OCI-LY7 (cell line): Measurements from ENCODE around the gene ZNF281. TPM values are rescaled to one million over a fixed set of nuclear protein-coding genes. Genes with fewer than 3 reads are reported as not detected.

ENCODE experiments used
- BruUV-seq: library from RNA; stranded (reverse); fragments of 400-500 nt; replicated peaks from 2 replicates; lab custom pipeline; 2021; lab: Mats Ljungman, UMichigan
- CTCF ChIA-PET: fragments of 300-600 bp; sonication (Branson Sonifier 250); formaldehyde crosslinking; loops from one replicate; lab custom pipeline; 2022; ENCODE audit warnings: antibody characterized with exemption; ENCODE audit not compliant: unreplicated experiment; lab: Charles Lee
- POLR2A ChIA-PET: fragments of 300-600 bp; sonication (Branson Sonifier 250); formaldehyde crosslinking; loops from one replicate; lab custom pipeline; 2022; ENCODE audit warnings: antibody characterized with exemption; lab: Charles Lee
- DNase-seq: peaks from one replicate; pipeline ENCODE4 v3.0.0-alpha.2; 2015; ENCODE audit warnings: low spot score
- H2AFZ ChIP-seq: fragments of 200-600 bp; sonication (generic), shearing (Covaris generic); 2 replicates; pipeline ENCODE4 v1.6.1; 2014; ENCODE audit warnings: mild to moderate bottlenecking, antibody characterized with exemption, low read length, moderate library complexity
- H3K27ac ChIP-seq: fragments of 200-600 bp; sonication (generic); 2 replicates; pipeline ENCODE4 v1.5.1; 2014; ENCODE audit warnings: mixed run types, low read depth, mild to moderate bottlenecking, moderate library complexity, low read length, inconsistent platforms; ENCODE audit not compliant: poor library complexity, severe bottlenecking
- H3K36me3 ChIP-seq: fragments of 200-600 bp; sonication (generic); 2 replicates; pipeline ENCODE4 v1.6.1; 2014; ENCODE audit warnings: mild to moderate bottlenecking, antibody characterized with exemption, low read length, moderate library complexity, mixed read lengths; ENCODE audit not compliant: insufficient read depth
- H3K4me1 ChIP-seq: fragments of 200-600 bp; sonication (generic); 2 replicates; pipeline ENCODE4 v1.5.1; 2014; ENCODE audit warnings: mild to moderate bottlenecking, low read length; ENCODE audit not compliant: insufficient read depth, poor library complexity, severe bottlenecking
- H3K4me2 ChIP-seq: fragments of 200-600 bp; sonication (generic); 2 replicates; pipeline ENCODE4 v1.6.1; 2014; ENCODE audit warnings: mild to moderate bottlenecking, low read length
- H3K4me3 ChIP-seq: fragments of 200-600 bp; sonication (generic); 2 replicates; pipeline ENCODE4 v1.5.1; 2014; ENCODE audit warnings: mild to moderate bottlenecking, low read depth, low read length; ENCODE audit not compliant: poor library complexity, severe bottlenecking
- H3K79me2 ChIP-seq: fragments of 200-600 bp; sonication (generic); 2 replicates; pipeline ENCODE4 v1.6.1; 2016; ENCODE audit warnings: low read depth, mild to moderate bottlenecking, low read length, moderate library complexity, mixed read lengths; ENCODE audit not compliant: insufficient read depth
- H3K9me2 ChIP-seq: fragments of 200-600 bp; sonication (generic); 2 replicates; pipeline ENCODE4 v1.6.1; 2016; ENCODE audit warnings: mild to moderate bottlenecking, low read length, mixed read lengths; ENCODE audit not compliant: insufficient read depth
- H3K9me3 ChIP-seq: fragments of 200-600 bp; sonication (generic); 2 replicates; pipeline ENCODE4 v1.6.1; 2014; ENCODE audit warnings: mild to moderate bottlenecking, mixed run types, low read length, mixed read lengths
- H4K20me1 ChIP-seq: fragments of 200-600 bp; sonication (generic); 2 replicates; pipeline ENCODE4 v1.6.1; 2014; ENCODE audit warnings: mild to moderate bottlenecking, antibody characterized with exemption, low read length, moderate library complexity, mixed read lengths; ENCODE audit not compliant: insufficient read depth
- EZH2phosphoT487 ChIP-seq: fragments of 200-600 bp; sonication (generic); IDR thresholded peaks from 2 replicates; pipeline ENCODE4 v1.6.1; 2018; ENCODE audit warnings: low read depth, borderline replicate concordance, mild to moderate bottlenecking, mixed run types, antibody characterized with exemption, low read length, moderate library complexity, mixed read lengths
- intact Hi-C: fragments of 100-400 bp; cut with micrococcal nuclease; formaldehyde crosslinking; loops from one replicate; pipeline ENCODE4 v1.10.0; 2022; ENCODE audit not compliant: unreplicated experiment
- total RNA-seq, 2 experiments: library from RNA; depleted of rRNA in 1 of 2; stranded (reverse); fragments of >200 nt in 1 of 2; shearing (Covaris generic) in 1 of 2; gene quantifications; 2 replicates each; pipeline ENCODE4 v1.2.3, GENCODE V29; 2014 to 2022
- TF ChIP-seq, protein P1 (sequence below): fragments of 200-600 bp; sonication (generic); conservative IDR thresholded peaks from 2 replicates; pipeline ENCODE4 v1.5.1; 2014; ENCODE audit warnings: mild to moderate bottlenecking, antibody characterized with exemption, low read length, moderate library complexity, mixed read lengths

ZNF281 gene
- total RNA-seq, 2 experiments from 2014 or later, result 23.6 to 24.2 TPM

DNA sequence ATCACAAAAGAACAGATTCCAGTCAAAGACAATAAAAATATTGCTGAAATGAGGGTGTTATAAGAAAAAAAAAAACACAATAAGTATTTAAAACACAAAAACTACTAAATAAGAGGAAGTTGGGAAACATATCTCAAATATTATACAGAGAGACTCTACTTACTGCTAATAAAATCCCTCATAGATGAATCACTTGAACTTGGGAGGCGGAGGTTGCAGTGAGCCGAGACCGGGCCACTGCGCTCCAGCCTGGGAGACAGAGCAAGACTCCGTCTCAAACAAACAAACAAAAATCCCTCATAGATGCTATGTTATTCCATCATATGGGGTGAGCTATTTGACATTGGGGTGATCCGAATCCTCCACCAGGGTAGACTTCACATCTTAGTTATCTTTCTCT, 48.0 kb upstream of the ZNF281 start:
- Histone ChIP-seq H3K9me2 (no peaks in the 10 kb centered on the region), H3K27ac (no peak overlapping the region), H3K9me3 (no peaks in the 10 kb centered on the region), H3K4me3 (no peak overlapping the region), H3K4me2 (no peak overlapping the region), H2AFZ (no peak overlapping the region), H3K79me2 (no peaks in the 10 kb centered on the region), H3K36me3 (no peaks in the 10 kb centered on the region), H4K20me1 (no peaks in the 10 kb centered on the region), H3K4me1 (no peaks in the 10 kb centered on the region)
- DNase-seq, result no peak
- ChIA-PET CTCF (no interaction called here), POLR2A (interaction anchor here (0.7 to 1.4 kb wide), 6 partner anchors 8 to 618 kb away, joined by 3 to 5 read pairs (median 3); no protein-coding TSS in a partner anchor)
- intact Hi-C loops, result loop anchor here (5.0 kb wide), 1 partner anchor 1066 kb away; no protein-coding TSS in a partner anchor
- TF ChIP-seq, protein P1, sequence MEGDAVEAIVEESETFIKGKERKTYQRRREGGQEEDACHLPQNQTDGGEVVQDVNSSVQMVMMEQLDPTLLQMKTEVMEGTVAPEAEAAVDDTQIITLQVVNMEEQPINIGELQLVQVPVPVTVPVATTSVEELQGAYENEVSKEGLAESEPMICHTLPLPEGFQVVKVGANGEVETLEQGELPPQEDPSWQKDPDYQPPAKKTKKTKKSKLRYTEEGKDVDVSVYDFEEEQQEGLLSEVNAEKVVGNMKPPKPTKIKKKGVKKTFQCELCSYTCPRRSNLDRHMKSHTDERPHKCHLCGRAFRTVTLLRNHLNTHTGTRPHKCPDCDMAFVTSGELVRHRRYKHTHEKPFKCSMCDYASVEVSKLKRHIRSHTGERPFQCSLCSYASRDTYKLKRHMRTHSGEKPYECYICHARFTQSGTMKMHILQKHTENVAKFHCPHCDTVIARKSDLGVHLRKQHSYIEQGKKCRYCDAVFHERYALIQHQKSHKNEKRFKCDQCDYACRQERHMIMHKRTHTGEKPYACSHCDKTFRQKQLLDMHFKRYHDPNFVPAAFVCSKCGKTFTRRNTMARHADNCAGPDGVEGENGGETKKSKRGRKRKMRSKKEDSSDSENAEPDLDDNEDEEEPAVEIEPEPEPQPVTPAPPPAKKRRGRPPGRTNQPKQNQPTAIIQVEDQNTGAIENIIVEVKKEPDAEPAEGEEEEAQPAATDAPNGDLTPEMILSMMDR, result no peak
- no peak for TF ChIP-seq EZH2phosphoT487
- no TSS peak for BruUV-seq

DNA sequence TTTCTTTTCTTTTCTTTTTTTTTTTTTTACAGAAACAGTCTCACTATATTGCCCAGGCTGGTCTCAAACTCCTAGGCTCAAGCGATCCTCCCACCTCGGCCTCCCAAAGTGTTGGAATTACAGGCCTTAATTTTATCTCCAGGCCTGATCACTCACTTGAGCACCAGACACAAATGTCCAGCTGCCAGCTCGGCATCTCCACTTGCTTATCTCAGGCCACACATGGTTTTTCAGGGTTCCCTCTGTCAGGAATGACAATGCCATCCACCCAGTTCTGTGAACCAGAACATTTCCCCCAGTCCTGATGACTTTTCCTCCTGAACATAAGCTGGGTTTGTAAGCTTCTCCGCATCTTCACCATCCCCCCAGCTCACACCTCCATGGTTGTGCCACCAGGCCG, 44.6 kb upstream of the ZNF281 start:
- DNase-seq, result no peak
- ChIA-PET POLR2A (interaction anchor here (0.6 to 0.7 kb wide), 2 partner anchors 16 to 843 kb away, joined by 3 read pairs; no protein-coding TSS in a partner anchor), CTCF (no interaction called here)
- H4K20me1 ChIP-seq, result no peaks in the 10 kb centered on the region
- BruUV-seq, result no TSS peak
- no peak overlapping the region for H3K4me2 ChIP-seq
- no peaks in the 10 kb centered on the region for H3K36me3 ChIP-seq
- no peak overlapping the region for H3K4me3 ChIP-seq
- H3K9me2 ChIP-seq, result no peaks in the 10 kb centered on the region
- H3K79me2 ChIP-seq, result no peaks in the 10 kb centered on the region
- no peaks in the 10 kb centered on the region for H3K4me1 ChIP-seq
- no peaks in the 10 kb centered on the region for H3K9me3 ChIP-seq
- no peak overlapping the region for H2AFZ ChIP-seq
- intact Hi-C loops, result no loop called here
- no peak overlapping the region for H3K27ac ChIP-seq
- TF ChIP-seq, protein P1, result no peak
- TF ChIP-seq EZH2phosphoT487, result no peak

DNA sequence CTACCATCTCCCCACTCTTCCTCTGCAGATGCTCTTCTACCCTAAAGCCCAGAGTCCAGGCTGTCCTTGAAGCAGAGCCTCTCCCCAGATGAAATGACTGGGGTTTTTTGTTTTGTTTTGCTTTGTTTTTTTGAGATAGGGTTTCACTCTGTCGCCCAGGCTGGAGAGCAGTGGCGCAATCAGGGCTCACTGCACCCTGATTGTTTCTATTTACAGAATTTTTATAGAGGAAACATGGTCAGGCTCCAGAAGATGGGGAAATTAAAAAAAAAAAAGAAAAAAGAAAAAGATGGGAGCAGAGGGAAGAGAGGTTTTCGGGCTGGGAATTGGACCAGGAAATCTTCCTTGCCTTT, 43.7 kb upstream of the ZNF281 start:
- intact Hi-C loops, result no loop called here
- Histone ChIP-seq H3K4me1 (no peaks in the 10 kb centered on the region), H3K4me2 (no peak overlapping the region), H3K9me2 (no peaks in the 10 kb centered on the region), H3K79me2 (no peaks in the 10 kb centered on the region), H3K4me3 (no peak overlapping the region), H3K36me3 (no peaks in the 10 kb centered on the region), H3K9me3 (no peaks in the 10 kb centered on the region), H3K27ac (no peak overlapping the region), H4K20me1 (no peaks in the 10 kb centered on the region), H2AFZ (no peak overlapping the region)
- BruUV-seq, result no TSS peak
- TF ChIP-seq EZH2phosphoT487, result no peak
- TF ChIP-seq, protein P1, result no peak
- ChIA-PET POLR2A (no interaction called here), CTCF (no interaction called here)
- no peak for DNase-seq
